ENCODE measurements around the gene TNFRSF9. TPM values are rescaled to one million over a fixed set of nuclear protein-coding genes. Genes with fewer than 3 reads are reported as not detected.

Gene TNFRSF9
- total and polyA plus RNA-seq, 9 of the 15 experiments (the other 6 are each of a cell fraction or from before 2014, with no cell fraction given): 0.04 to 0.29 (median 0.08) TPM; not detected in 1

DNA sequence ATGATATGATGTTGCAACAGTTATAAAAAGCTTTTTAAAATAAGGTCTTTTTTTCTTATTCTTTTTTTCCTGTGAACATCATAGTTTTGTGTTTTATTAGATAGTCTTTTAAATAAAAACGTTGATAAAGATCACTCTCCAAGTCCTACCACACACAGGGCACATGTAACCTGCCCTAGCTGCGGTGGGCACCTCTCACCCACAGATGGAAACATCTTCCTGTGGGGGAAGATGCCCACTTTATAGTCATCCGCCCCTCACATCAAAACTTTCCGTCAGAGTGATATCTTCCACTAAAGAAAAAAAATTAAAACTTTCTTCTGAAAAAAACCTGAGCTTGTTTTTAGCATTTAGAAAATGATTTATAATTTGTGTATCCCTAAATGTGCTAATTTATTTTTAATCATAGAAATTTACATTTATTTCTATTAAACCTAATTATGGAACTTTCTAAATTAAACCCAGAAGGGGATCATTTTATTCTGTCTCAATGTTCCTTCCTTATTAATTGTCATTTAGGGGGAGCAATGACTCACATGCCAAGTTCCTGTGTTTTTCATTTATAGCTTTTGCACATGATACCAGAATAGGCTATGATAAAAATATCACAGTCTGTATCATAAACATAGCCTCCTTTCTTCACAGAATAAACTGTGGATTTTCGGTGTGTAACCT, 24.7 kb downstream of the TNFRSF9 start:
- no peak for DNase-seq (ENCODE audit: extremely low read depth in 1 of 4, low spot score in 3 of 4)
- peaks cover 17 to 18% of the 10 kb centered on the region in 2 experiments; a peak in 4 of 5 replicates for H3K27me3 ChIP-seq (ENCODE audit: control insufficient read depth in 2 of 2, insufficient read depth in 2 of 2, low read length in 2 of 2)
- ATAC-seq: no peak
- H3K4me1 ChIP-seq (replicated peaks in 1 of 2; ENCODE audit: control insufficient read depth in 2 of 2, insufficient read depth in 2 of 2, low read length in 2 of 2): peaks cover 4 to 5% of the 10 kb centered on the region in 2 experiments; a peak in 3 of 5 replicates
- no TSS peak for BruUV-seq (replicated peaks)
- no peak overlapping the region for H3K4me3 ChIP-seq
- no peak for FAIRE-seq
- no peak overlapping the region for H3K27ac ChIP-seq (ENCODE audit: extremely low read depth, low read depth, low read length)
- ChIA-PET POLR2A (interaction anchor here (0.9 kb wide), 1 partner anchor 19 kb away, joined by 3 read pairs; no protein-coding TSS in a partner anchor), CTCF (ENCODE audit: low intra/inter-chr PET ratio) (no interaction called here)
- no peaks in the 10 kb centered on the region for H4K20me1 ChIP-seq (replicated peaks; ENCODE audit: control insufficient read depth, insufficient read depth, low read length)
- H3K9me3 ChIP-seq (replicated peaks; ENCODE audit: control insufficient read depth, insufficient read depth, low read depth, low read length): no peaks in the 10 kb centered on the region
- TF ChIP-seq ZEB2 (IDR thresholded peaks at IDR 0.05) (no peak), RAD51 (IDR thresholded peaks at IDR 0.05; ENCODE audit: borderline replicate concordance, low read depth) (no peak), NR1H2 (CRISPR knock-in tag; IDR thresholded peaks at IDR 0.05) (no peak), ZNF212 (CRISPR knock-in tag; IDR thresholded peaks at IDR 0.05) (no peak), ZNF146 (CRISPR knock-in tag; IDR thresholded peaks at IDR 0.05; ENCODE audit: unreplicated experiment) (no peak), ZNF76 (CRISPR knock-in tag; IDR thresholded peaks at IDR 0.05; ENCODE audit: borderline replicate concordance) (no peak), ZNF133 (CRISPR knock-in tag; IDR thresholded peaks at IDR 0.05) (no peak), XRCC3 (IDR thresholded peaks at IDR 0.05) (no peak), TRIM24 (IDR thresholded peaks at IDR 0.05) (no peak), POLR2B (IDR thresholded peaks at IDR 0.05; ENCODE audit: low read depth, partially characterized antibody) (no peak)
- H3K4me2 ChIP-seq (ENCODE audit: insufficient read depth, low read length): no peak overlapping the region
- WGBS (ENCODE audit: insufficient coverage, low coverage, missing lambda C conversion rate): 6% methylated on average over 5 of the region's 5 CpGs
- no peaks in the 10 kb centered on the region for H3K36me3 ChIP-seq (ENCODE audit: control insufficient read depth, insufficient read depth, low read length)
- in situ Hi-C loops (cut with MboI) (no loop called here), intact Hi-C loops (cut with micrococcal nuclease) (no loop called here)
- no peaks in the 10 kb centered on the region for H3K9me1 ChIP-seq (ENCODE audit: control insufficient read depth, insufficient read depth, low read length)
- no peaks in the 10 kb centered on the region for H3K79me2 ChIP-seq (ENCODE audit: control insufficient read depth, insufficient read depth, low read length)
- no peak overlapping the region for H3K9ac ChIP-seq (ENCODE audit: insufficient read depth in 1 of 2, low read depth in 2 of 2, low read length in 2 of 2)
- H2AFZ ChIP-seq (ENCODE audit: low read depth, low read length): no peak overlapping the region

Data from K562 (cell line).